Astrocyte (in vitro differentiated cells and primary cell): ENCODE results near the gene ULBP3.

ENCODE experiments used
- EZH2 ChIP-seq: IDR thresholded peaks from 2 replicates; pipeline ENCODE4 v1.6.1; 2012; ENCODE audit warnings: mild to moderate bottlenecking, low read length, inconsistent platforms; ENCODE audit not compliant: insufficient read depth
- TF ChIP-seq, protein P1 (sequence below): IDR thresholded peaks from 2 replicates; pipeline ENCODE4 v1.5.1; 2011; ENCODE audit warnings: low read depth, mild to moderate bottlenecking, inconsistent platforms, low read length, moderate library complexity; ENCODE audit not compliant: insufficient read depth

GRCh38 chr6:150115769-150116168 is 46.8 kb upstream of the ULBP3 start:
- TF ChIP-seq, protein P1, sequence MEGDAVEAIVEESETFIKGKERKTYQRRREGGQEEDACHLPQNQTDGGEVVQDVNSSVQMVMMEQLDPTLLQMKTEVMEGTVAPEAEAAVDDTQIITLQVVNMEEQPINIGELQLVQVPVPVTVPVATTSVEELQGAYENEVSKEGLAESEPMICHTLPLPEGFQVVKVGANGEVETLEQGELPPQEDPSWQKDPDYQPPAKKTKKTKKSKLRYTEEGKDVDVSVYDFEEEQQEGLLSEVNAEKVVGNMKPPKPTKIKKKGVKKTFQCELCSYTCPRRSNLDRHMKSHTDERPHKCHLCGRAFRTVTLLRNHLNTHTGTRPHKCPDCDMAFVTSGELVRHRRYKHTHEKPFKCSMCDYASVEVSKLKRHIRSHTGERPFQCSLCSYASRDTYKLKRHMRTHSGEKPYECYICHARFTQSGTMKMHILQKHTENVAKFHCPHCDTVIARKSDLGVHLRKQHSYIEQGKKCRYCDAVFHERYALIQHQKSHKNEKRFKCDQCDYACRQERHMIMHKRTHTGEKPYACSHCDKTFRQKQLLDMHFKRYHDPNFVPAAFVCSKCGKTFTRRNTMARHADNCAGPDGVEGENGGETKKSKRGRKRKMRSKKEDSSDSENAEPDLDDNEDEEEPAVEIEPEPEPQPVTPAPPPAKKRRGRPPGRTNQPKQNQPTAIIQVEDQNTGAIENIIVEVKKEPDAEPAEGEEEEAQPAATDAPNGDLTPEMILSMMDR, result no peak
- no peak for TF ChIP-seq EZH2
